ENCODE results near the gene ARHGEF6. TPM values are rescaled to one million over a fixed set of nuclear protein-coding genes. Genes with fewer than 3 reads are reported as not detected.

The ARHGEF6 gene
- total RNA-seq, 2 experiments from 2014 or later = 50.8 to 64.5 TPM

DNA sequence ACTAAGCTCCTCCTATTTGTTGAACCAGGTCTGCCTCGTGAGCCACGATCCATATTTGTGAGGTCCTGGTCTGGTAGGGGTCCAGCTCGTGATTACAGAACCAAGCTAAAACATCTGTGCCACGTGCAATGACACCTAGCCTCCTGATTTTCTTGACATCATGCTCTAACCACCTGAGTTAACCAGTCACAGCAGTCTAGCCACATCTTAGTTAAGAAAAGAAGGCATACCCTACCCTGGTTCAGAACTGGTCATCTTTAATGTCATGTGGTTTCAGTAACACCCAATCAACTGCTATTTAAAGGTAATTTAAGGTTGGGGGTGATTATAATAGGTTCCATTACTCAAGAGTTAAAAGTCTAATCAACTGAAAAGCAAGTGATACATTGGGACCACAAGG is 28.4 kb downstream of the ARHGEF6 start:
- no peak overlapping the region for H3K4me3 ChIP-seq (ENCODE audit: low read depth, low read length, poor library complexity, severe bottlenecking)
- H3K27ac ChIP-seq (ENCODE audit: low read depth, low read length, poor library complexity, severe bottlenecking) = no peak overlapping the region
- intact Hi-C loops (cut with micrococcal nuclease; ENCODE audit: unreplicated experiment) = no loop called here
- ChIA-PET CTCF (ENCODE audit: unreplicated experiment) (no interaction called here), POLR2A (interaction anchor here (0.8 to 2.6 kb wide), 2 partner anchors 10 to 11 kb away, joined by 3 to 9 read pairs; no protein-coding TSS in a partner anchor)
- TF ChIP-seq, protein P1, sequence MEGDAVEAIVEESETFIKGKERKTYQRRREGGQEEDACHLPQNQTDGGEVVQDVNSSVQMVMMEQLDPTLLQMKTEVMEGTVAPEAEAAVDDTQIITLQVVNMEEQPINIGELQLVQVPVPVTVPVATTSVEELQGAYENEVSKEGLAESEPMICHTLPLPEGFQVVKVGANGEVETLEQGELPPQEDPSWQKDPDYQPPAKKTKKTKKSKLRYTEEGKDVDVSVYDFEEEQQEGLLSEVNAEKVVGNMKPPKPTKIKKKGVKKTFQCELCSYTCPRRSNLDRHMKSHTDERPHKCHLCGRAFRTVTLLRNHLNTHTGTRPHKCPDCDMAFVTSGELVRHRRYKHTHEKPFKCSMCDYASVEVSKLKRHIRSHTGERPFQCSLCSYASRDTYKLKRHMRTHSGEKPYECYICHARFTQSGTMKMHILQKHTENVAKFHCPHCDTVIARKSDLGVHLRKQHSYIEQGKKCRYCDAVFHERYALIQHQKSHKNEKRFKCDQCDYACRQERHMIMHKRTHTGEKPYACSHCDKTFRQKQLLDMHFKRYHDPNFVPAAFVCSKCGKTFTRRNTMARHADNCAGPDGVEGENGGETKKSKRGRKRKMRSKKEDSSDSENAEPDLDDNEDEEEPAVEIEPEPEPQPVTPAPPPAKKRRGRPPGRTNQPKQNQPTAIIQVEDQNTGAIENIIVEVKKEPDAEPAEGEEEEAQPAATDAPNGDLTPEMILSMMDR (conservative IDR thresholded peaks at IDR 0.05; ENCODE audit: low read length) = no peak
- no peak for TF ChIP-seq EZH2phosphoT487 (IDR thresholded peaks at IDR 0.05; ENCODE audit: borderline replicate concordance, low read depth, low read length)
- no peak for DNase-seq (ENCODE audit: low spot score)
- peaks cover 3% of the 10 kb centered on the region; the same call in 1 of the 2 replicates for H3K36me3 ChIP-seq (ENCODE audit: insufficient read depth, low read length)
- no TSS peak for BruUV-seq (replicated peaks)
- H3K79me2 ChIP-seq (ENCODE audit: insufficient read depth, low read depth, low read length) = peaks cover 7% of the 10 kb centered on the region; the same call in 1 of the 2 replicates
- H3K4me2 ChIP-seq (ENCODE audit: low read length) = no peak overlapping the region
- H3K9me3 ChIP-seq (ENCODE audit: low read length) = no peaks in the 10 kb centered on the region
- peaks cover 11% of the 10 kb centered on the region for H3K4me1 ChIP-seq (ENCODE audit: insufficient read depth, low read length, poor library complexity, severe bottlenecking)
- H4K20me1 ChIP-seq (ENCODE audit: insufficient read depth, low read length) = no peaks in the 10 kb centered on the region
- H2AFZ ChIP-seq (ENCODE audit: low read length) = no peak overlapping the region
- no peaks in the 10 kb centered on the region for H3K9me2 ChIP-seq (ENCODE audit: insufficient read depth, low read length)

DNA sequence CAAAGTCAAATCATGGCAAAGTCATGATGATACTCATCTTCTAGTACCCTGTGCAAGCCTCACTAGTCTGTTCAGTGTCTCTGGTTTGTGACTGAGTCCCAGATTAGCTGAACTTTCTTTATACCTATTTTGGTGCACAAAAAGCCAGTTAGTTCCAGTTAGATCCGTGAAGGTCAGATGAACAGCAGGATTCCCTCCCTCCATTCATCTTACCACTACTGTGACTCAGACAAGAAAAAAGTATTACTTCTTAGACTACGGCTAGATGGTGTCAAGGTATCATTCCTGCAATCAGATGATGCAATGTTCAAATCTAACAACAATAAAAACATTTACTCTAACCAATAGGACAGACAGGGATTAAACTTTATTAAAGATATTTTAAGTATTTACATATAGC is 30.4 kb downstream of the ARHGEF6 start:
- no peak overlapping the region for H2AFZ ChIP-seq (ENCODE audit: low read length)
- peaks cover 18% of the 10 kb centered on the region for H3K4me1 ChIP-seq (ENCODE audit: insufficient read depth, low read length, poor library complexity, severe bottlenecking)
- peaks cover 4% of the 10 kb centered on the region; the same call in 1 of the 2 replicates for H3K79me2 ChIP-seq (ENCODE audit: insufficient read depth, low read depth, low read length)
- BruUV-seq (replicated peaks) = no TSS peak
- no peaks in the 10 kb centered on the region for H3K9me2 ChIP-seq (ENCODE audit: insufficient read depth, low read length)
- no peak overlapping the region for H3K4me2 ChIP-seq (ENCODE audit: low read length)
- DNase-seq (ENCODE audit: low spot score) = no peak
- H3K27ac ChIP-seq (ENCODE audit: low read depth, low read length, poor library complexity, severe bottlenecking) = no peak overlapping the region
- H3K36me3 ChIP-seq (ENCODE audit: insufficient read depth, low read length) = peaks cover 21% of the 10 kb centered on the region
- no peaks in the 10 kb centered on the region for H4K20me1 ChIP-seq (ENCODE audit: insufficient read depth, low read length)
- ChIA-PET CTCF (ENCODE audit: unreplicated experiment) (no interaction called here), POLR2A (no interaction called here)
- H3K4me3 ChIP-seq (ENCODE audit: low read depth, low read length, poor library complexity, severe bottlenecking) = no peak overlapping the region
- intact Hi-C loops (cut with micrococcal nuclease; ENCODE audit: unreplicated experiment) = no loop called here
- TF ChIP-seq EZH2phosphoT487 (IDR thresholded peaks at IDR 0.05; ENCODE audit: borderline replicate concordance, low read depth, low read length) = no peak
- no peaks in the 10 kb centered on the region for H3K9me3 ChIP-seq (ENCODE audit: low read length)

DNA sequence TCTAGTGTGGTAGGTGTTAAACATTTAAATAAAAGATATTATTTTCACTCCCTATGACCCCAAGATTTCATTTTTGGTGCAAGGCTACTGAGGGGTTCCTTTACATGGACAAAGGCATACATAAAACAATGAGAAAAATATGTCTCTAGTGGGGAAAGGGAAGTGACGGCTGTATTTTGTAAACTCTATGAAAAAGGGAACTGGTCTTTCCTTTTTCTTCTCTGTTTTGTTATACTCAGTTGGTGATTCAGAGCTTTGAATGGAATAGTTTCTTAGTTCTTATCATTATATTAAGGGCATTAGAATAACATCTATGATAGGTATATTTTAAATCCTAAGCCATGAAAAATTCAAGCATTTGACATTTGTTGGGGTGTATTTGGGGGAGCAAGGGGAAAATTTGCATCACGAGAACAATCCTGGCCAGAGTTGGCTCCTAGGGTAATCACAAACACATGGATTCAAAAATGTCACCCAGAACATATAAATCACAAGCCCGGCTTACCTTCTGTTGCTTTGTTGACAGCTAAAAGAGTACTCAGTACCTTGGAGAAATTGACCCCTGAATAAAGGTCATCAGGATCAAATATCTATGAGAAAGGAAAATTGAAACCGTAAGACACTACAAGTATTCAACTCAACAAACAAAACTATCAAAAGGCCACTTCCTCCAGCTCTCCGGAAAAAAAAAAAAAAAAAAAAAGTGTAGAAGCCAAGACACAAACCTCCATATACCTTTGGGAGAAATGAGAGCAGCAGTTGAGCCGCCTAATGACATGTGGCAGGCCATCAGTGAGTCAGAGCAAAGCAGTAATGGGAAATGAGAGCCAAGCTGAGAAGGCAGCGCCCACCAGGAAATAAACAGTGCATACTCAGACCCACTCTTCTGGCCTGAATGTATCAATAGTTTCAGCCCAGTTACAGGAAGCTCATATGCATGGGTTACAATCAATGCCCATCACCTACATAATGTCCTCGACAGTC is 33.4 kb downstream of the ARHGEF6 start:
- Histone ChIP-seq H3K27ac (ENCODE audit: low read depth, low read length, poor library complexity, severe bottlenecking) (no peak overlapping the region), H3K4me3 (ENCODE audit: low read depth, low read length, poor library complexity, severe bottlenecking) (no peak overlapping the region), H3K79me2 (ENCODE audit: insufficient read depth, low read depth, low read length) (peaks cover 4% of the 10 kb centered on the region; the same call in 1 of the 2 replicates), H2AFZ (ENCODE audit: low read length) (no peak overlapping the region), H4K20me1 (ENCODE audit: insufficient read depth, low read length) (no peaks in the 10 kb centered on the region), H3K36me3 (ENCODE audit: insufficient read depth, low read length) (peaks cover 51% of the 10 kb centered on the region), H3K4me2 (ENCODE audit: low read length) (peak overlapping the region; percentile 19; the same call in 1 of the 2 replicates), H3K9me2 (ENCODE audit: insufficient read depth, low read length) (no peaks in the 10 kb centered on the region), H3K4me1 (ENCODE audit: insufficient read depth, low read length, poor library complexity, severe bottlenecking) (peaks cover 18% of the 10 kb centered on the region), H3K9me3 (ENCODE audit: low read length) (no peaks in the 10 kb centered on the region)
- DNase-seq (ENCODE audit: low spot score) = no peak
- TF ChIP-seq, protein P1 (conservative IDR thresholded peaks at IDR 0.05; ENCODE audit: low read length) = no peak
- TF ChIP-seq EZH2phosphoT487 (IDR thresholded peaks at IDR 0.05; ENCODE audit: borderline replicate concordance, low read depth, low read length) = no peak
- intact Hi-C loops (cut with micrococcal nuclease; ENCODE audit: unreplicated experiment) = no loop called here
- ChIA-PET POLR2A (interaction anchor here (0.6 to 1.5 kb wide), 5 partner anchors 10 to 78 kb away, joined by 3 to 5 read pairs (median 4); no protein-coding TSS in a partner anchor), CTCF (ENCODE audit: unreplicated experiment) (interaction anchor here (1.1 kb wide), 1 partner anchor 11 kb away, joined by 3 read pairs; no protein-coding TSS in a partner anchor)
- no TSS peak for BruUV-seq (replicated peaks)
